Measurements from ENCODE around the gene BRD7. TPM values are rescaled to one million over a fixed set of nuclear protein-coding genes. Genes with fewer than 3 reads are reported as not detected.
A peak's percentile ranks its signal among the peaks of the same experiment; 100 is the strongest.

The BRD7 gene
- total and polyA plus RNA-seq, 2 of the 13 experiments (the other 11 are each of a cell fraction or from before 2014, with no cell fraction given) = 82.3 to 149 TPM

DNA sequence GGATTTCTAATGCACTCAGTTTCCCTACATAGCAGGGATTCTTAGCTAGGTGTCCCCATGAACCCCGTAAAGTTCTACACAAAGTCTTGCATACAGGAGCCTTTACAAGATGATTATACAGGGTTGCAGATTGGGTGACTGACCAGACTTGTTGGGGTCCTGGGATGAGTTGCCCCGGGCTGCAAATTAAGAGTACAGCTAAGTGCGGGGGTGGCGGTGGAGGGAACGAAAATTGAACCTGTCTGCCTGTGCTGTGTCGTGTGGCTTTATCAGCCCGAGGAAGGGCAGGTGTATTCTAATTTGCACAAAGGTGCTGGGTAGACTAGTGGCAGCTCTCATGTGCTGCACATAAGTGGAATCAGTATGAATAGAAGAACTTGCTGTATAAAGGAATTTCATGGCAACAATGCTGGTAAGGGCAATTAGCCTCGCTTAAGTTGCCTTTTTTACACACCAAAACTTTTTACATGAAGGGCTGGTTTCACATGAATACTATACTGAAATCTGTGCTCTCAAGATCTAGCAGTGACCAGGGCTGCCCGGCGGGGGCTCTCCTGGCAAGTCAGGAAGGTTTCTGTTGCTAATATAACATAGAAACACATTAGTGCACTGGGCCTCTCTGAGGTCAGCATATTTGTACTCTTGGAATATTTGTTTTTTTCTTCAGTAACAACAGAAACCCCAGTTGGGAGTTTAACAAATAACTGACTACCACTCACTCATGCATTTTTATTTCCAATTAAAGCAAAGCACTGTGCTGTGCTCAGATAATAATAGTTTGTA is 51.7 kb downstream of the BRD7 start:
- WGBS (ENCODE audit: low lambda C conversion rate) = 91% methylated on average over 10 of the region's 10 CpGs
- H3K9me3 ChIP-seq (ENCODE audit: low read length) = no peaks in the 10 kb centered on the region
- CTCF ChIA-PET (ENCODE audit: low intra/inter-chr PET ratio, low total read pairs) = no interaction called here
- H3K9ac ChIP-seq (ENCODE audit: insufficient read depth, low read depth, low read length) = no peak overlapping the region
- BruUV-seq (replicated peaks) = no TSS peak
- H2AFZ ChIP-seq (ENCODE audit: low read length) = no peak overlapping the region
- H3K4me1 ChIP-seq (ENCODE audit: insufficient read depth, low read length) = peaks cover 35% of the 10 kb centered on the region
- TF ChIP-seq STAG1 (CRISPR knock-in tag; IDR thresholded peaks at IDR 0.05) (peak; percentile 4; the same call in 1 of the 2 replicates), CC2D1A (CRISPR knock-in tag; IDR thresholded peaks at IDR 0.05) (no peak), RBM22 (optimal IDR thresholded peaks at IDR 0.05; ENCODE audit: low read length) (peak; percentile 39), SMC3 (IDR thresholded peaks at IDR 0.05; ENCODE audit: low read length) (0 out of 2 replicates have a peak, but pooled peaks have one; percentile 11)
- no peaks in the 10 kb centered on the region for H3K79me2 ChIP-seq (ENCODE audit: insufficient read depth, low read length)
- intact Hi-C loops (cut with micrococcal nuclease; ENCODE audit: unreplicated experiment) = no loop called here
- no peaks in the 10 kb centered on the region for H4K20me1 ChIP-seq (ENCODE audit: insufficient read depth, low read length)
- POLR2A ChIA-PET = no interaction called here
- no peaks in the 10 kb centered on the region for H3K27me3 ChIP-seq (ENCODE audit: control insufficient read depth in 1 of 2, insufficient read depth in 2 of 2, low read length in 2 of 2)
- peaks cover 31 to 64% of the 10 kb centered on the region in 2 experiments for H3K36me3 ChIP-seq (replicated peaks in 1 of 2; ENCODE audit: control insufficient read depth in 1 of 2, insufficient read depth in 2 of 2, low read length in 2 of 2)
- H3K4me3 ChIP-seq (replicated peaks in 1 of 3; ENCODE audit: insufficient read depth in 1 of 3, low read depth in 2 of 3, low read length in 3 of 3) = no peak overlapping the region
- no peak overlapping the region for H3K4me2 ChIP-seq (ENCODE audit: low read depth, low read length)
- no peak overlapping the region for H3K27ac ChIP-seq (ENCODE audit: extremely low read length, insufficient read depth, low read length)
- ATAC-seq (peak; percentile 55), DNase-seq (ENCODE audit: low spot score) (no peak), FAIRE-seq (no peak)
- in situ Hi-C loops (cut with HindIII; ENCODE audit: extremely low pct_ligation_motif_present, low pct_unique_long_range_greater_than_20kb) = no loop called here

GRCh38 chr16:50316102-50316847 is 52.5 kb downstream of the BRD7 start:
- POLR2A ChIA-PET = no interaction called here

More at GRCh38 chr16:50316102-50316847, 52.5 kb downstream of the BRD7 start:
- H3K36me3 ChIP-seq (replicated peaks in 1 of 2; ENCODE audit: control insufficient read depth in 1 of 2, insufficient read depth in 2 of 2, low read length in 2 of 2) = peaks cover 29 to 59% of the 10 kb centered on the region in 2 experiments
- H3K79me2 ChIP-seq (ENCODE audit: insufficient read depth, low read length) = no peaks in the 10 kb centered on the region
- no TSS peak for BruUV-seq (replicated peaks)
- FAIRE-seq (no peak), ATAC-seq (no peak), DNase-seq (ENCODE audit: low spot score) (no peak)
- H3K4me2 ChIP-seq (ENCODE audit: low read depth, low read length) = no peak overlapping the region
- no peaks in the 10 kb centered on the region for H3K9me3 ChIP-seq (ENCODE audit: low read length)
- peaks cover 35% of the 10 kb centered on the region for H3K4me1 ChIP-seq (ENCODE audit: insufficient read depth, low read length)
- no peaks in the 10 kb centered on the region for H3K27me3 ChIP-seq (ENCODE audit: control insufficient read depth in 1 of 2, insufficient read depth in 2 of 2, low read length in 2 of 2)
- in situ Hi-C loops (cut with HindIII; ENCODE audit: extremely low pct_ligation_motif_present, low pct_unique_long_range_greater_than_20kb) (no loop called here), intact Hi-C loops (cut with micrococcal nuclease; ENCODE audit: unreplicated experiment) (no loop called here)
- H3K9ac ChIP-seq (ENCODE audit: insufficient read depth, low read depth, low read length) = no peak overlapping the region
- H3K4me3 ChIP-seq (replicated peaks in 1 of 3; ENCODE audit: insufficient read depth in 1 of 3, low read depth in 2 of 3, low read length in 3 of 3) = no peak overlapping the region
- TF ChIP-seq TRAFD1 (CRISPR knock-in tag; IDR thresholded peaks at IDR 0.05; ENCODE audit: borderline replicate concordance) (0 out of 2 replicates have a peak, but pooled peaks have one; percentile 13), HMG20A (CRISPR knock-in tag; IDR thresholded peaks at IDR 0.05; ENCODE audit: borderline replicate concordance) (no peak), ZFP62 (CRISPR knock-in tag; IDR thresholded peaks at IDR 0.05) (no peak)
- no peak overlapping the region for H3K27ac ChIP-seq (ENCODE audit: extremely low read length, insufficient read depth, low read length)
- 97% methylated on average over 12 of the region's 12 CpGs for WGBS (ENCODE audit: low lambda C conversion rate)
- H4K20me1 ChIP-seq (ENCODE audit: insufficient read depth, low read length) = no peaks in the 10 kb centered on the region
- CTCF ChIA-PET (ENCODE audit: low intra/inter-chr PET ratio, low total read pairs) = no interaction called here
- H2AFZ ChIP-seq (ENCODE audit: low read length) = no peak overlapping the region

Measured in HepG2 (cell line).